ENCODE results near the gene GNLY.

GRCh38 chr2:85653996-85654395 lies 40.2 kb upstream of the GNLY start:
- no peak for TF ChIP-seq POLR2A (IDR thresholded peaks at IDR 0.05)
- TF ChIP-seq CTCF (IDR thresholded peaks at IDR 0.05 in 8 of 11, conservative IDR thresholded peaks at IDR 0.05 in 3 of 11) = no peak

Data from spleen (tissue), 7 donors.